NB4 (cell line): Measurements from ENCODE around the gene DCUN1D4.

Experiments
- MYC ChIP-seq: IDR thresholded peaks from 2 replicates; pipeline ENCODE4 v1.6.1; 2011; ENCODE audit warnings: low read depth, low read length
- POLR2A ChIP-seq: IDR thresholded peaks from 2 replicates; pipeline ENCODE4 v1.6.1; 2011; ENCODE audit warnings: mild to moderate bottlenecking; ENCODE audit not compliant: insufficient read length; ENCODE audit errors: extremely low read depth
- TF ChIP-seq, protein P1 (sequence below): IDR thresholded peaks from one replicate; pipeline ENCODE4 v1.5.1; 2012; ENCODE audit warnings: low read depth, low read length
- TF ChIP-seq, protein P2 (sequence below): IDR thresholded peaks from 2 replicates; pipeline ENCODE4 v1.6.1; 2011; ENCODE audit warnings: low read depth, low read length

DNA sequence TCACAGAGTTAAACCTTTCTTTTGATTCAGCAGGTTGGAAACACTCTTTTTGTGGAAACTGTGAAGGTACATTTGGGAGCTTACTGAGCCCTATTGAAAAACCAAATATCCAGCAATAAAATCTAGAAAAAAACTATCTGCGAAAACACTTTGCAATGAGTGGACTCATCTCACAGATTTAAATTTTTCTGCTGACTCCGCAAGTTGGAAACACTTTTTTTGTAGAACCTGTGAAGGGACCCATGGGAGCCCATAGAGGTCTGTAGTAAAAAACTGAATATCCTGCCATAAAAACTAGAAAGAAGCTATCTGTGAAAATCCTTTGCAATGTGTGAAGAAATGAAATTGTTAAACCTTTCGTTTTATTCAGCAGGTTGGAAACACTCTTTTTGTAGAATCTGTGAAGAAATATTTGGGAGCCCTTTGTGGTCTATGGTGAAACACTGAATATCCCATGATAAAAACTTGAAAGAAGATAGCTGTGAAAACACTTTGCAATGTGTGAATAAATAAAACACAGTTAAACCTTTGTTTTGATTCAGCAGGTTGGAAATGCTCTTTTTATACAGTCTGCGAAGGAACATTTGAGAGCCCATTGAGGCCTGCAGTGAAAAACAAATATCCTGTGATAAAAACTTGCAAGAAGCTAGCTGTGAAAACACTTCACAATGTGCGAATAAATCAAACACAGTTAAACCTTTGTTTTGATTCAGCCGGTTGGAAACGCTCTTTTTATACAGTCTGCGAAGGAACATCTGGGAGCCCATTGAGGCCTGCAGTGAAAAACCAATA is 22.3 kb upstream of the DCUN1D4 start:
- TF ChIP-seq, protein P1, sequence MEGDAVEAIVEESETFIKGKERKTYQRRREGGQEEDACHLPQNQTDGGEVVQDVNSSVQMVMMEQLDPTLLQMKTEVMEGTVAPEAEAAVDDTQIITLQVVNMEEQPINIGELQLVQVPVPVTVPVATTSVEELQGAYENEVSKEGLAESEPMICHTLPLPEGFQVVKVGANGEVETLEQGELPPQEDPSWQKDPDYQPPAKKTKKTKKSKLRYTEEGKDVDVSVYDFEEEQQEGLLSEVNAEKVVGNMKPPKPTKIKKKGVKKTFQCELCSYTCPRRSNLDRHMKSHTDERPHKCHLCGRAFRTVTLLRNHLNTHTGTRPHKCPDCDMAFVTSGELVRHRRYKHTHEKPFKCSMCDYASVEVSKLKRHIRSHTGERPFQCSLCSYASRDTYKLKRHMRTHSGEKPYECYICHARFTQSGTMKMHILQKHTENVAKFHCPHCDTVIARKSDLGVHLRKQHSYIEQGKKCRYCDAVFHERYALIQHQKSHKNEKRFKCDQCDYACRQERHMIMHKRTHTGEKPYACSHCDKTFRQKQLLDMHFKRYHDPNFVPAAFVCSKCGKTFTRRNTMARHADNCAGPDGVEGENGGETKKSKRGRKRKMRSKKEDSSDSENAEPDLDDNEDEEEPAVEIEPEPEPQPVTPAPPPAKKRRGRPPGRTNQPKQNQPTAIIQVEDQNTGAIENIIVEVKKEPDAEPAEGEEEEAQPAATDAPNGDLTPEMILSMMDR, result no peak
- TF ChIP-seq, protein P2, sequence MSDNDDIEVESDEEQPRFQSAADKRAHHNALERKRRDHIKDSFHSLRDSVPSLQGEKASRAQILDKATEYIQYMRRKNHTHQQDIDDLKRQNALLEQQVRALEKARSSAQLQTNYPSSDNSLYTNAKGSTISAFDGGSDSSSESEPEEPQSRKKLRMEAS, result no peak
- TF ChIP-seq POLR2A, result no peak
- no peak for TF ChIP-seq MYC
